Endodermal cell (in vitro differentiated cells): Measurements from ENCODE around the gene ENAM. TPM values are rescaled to one million over a fixed set of nuclear protein-coding genes. Genes with fewer than 3 reads are reported as not detected.

Experiments used
- DNase-seq: peaks from one replicate; pipeline ENCODE4 v3.0.0-alpha.2; 2017
- H3K27ac ChIP-seq: 2 replicates; pipeline ENCODE4 v1.5.1; 2013; ENCODE audit warnings: mild to moderate bottlenecking, low read depth, low read length, moderate library complexity
- H3K27me3 ChIP-seq: 2 replicates; pipeline ENCODE4 v1.6.1; 2013; ENCODE audit warnings: mild to moderate bottlenecking, low read length, moderate library complexity; ENCODE audit not compliant: insufficient read depth, control insufficient read depth, poor library complexity, severe bottlenecking
- H3K36me3 ChIP-seq: 2 replicates; pipeline ENCODE4 v1.7.0; 2013; ENCODE audit warnings: mild to moderate bottlenecking, low read length, moderate library complexity; ENCODE audit not compliant: control insufficient read depth, insufficient read depth
- H3K4me1 ChIP-seq: one replicate; pipeline ENCODE4 v1.7.0; 2013; ENCODE audit warnings: low read length; ENCODE audit not compliant: control insufficient read depth, insufficient read depth
- H3K4me3 ChIP-seq: 2 replicates; pipeline ENCODE4 v1.5.1; 2013; ENCODE audit warnings: mild to moderate bottlenecking, low read length, moderate library complexity
- H3K9ac ChIP-seq: 2 replicates; pipeline ENCODE4 v1.6.1; 2013; ENCODE audit warnings: mild to moderate bottlenecking, low read length, moderate library complexity; ENCODE audit not compliant: poor library complexity, severe bottlenecking; ENCODE audit errors: extremely low read depth
- H3K9me3 ChIP-seq: 2 replicates; pipeline ENCODE4 v1.6.1; 2013; ENCODE audit warnings: mild to moderate bottlenecking, low read length, moderate library complexity; ENCODE audit not compliant: control insufficient read depth
- H3K27ac Mint-ChIP-seq: 2 replicates; pipeline ENCODE4 v1.8.0; 2020; ENCODE audit warnings: mixed read lengths
- H3K27me3 Mint-ChIP-seq: 2 replicates; pipeline ENCODE4 v1.8.0; 2021; ENCODE audit warnings: mild to moderate bottlenecking, mixed read lengths; ENCODE audit not compliant: insufficient read depth
- H3K36me3 Mint-ChIP-seq: 2 replicates; pipeline ENCODE4 v1.8.0; 2020; ENCODE audit warnings: low read depth, mixed read lengths
- H3K4me1 Mint-ChIP-seq: 2 replicates; pipeline ENCODE4 v1.8.0; 2020; ENCODE audit warnings: mixed read lengths
- H3K4me3 Mint-ChIP-seq: 2 replicates; pipeline ENCODE4 v1.8.0; 2020; ENCODE audit warnings: mild to moderate bottlenecking, moderate library complexity, mixed read lengths
- H3K9me3 Mint-ChIP-seq: 2 replicates; pipeline ENCODE4 v1.8.0; 2020; ENCODE audit warnings: mild to moderate bottlenecking, mixed read lengths
- CTCF ChIP-seq: fragments of 200-600 bp; sonication (generic); conservative IDR thresholded peaks from 2 replicates; pipeline ENCODE4 v1.5.0; 2021; ENCODE audit warnings: antibody characterized with exemption, mild to moderate bottlenecking
- WGBS, 2 experiments: methylation state at CpG; one replicate each; pipeline versions ENCODE4 v1.1.5 to v1.1.7; 2013; ENCODE audit warnings: missing lambda C conversion rate in 2 of 2, mixed read lengths in 1 of 2; ENCODE audit not compliant: insufficient coverage in 1 of 2, insufficient read length in 1 of 2; 5-methylcytosine and 5-hydroxymethylcytosine counted together
- total RNA-seq, 2 donors: library from RNA; stranded (reverse); fragmentation: NEBNext Ultra II Directional in 1 of 2; extraction: Animal tissue kit (Norgen Biotek cat#: 25700) in 1 of 2; gene quantifications; 2 replicates in 1 of 2; 3 replicates in 1 of 2; pipeline ENCODE4 v1.2.1, GENCODE V29; 2021

Gene ENAM
- total RNA-seq, 2 donors from 2014 or later: not detected

DNA sequence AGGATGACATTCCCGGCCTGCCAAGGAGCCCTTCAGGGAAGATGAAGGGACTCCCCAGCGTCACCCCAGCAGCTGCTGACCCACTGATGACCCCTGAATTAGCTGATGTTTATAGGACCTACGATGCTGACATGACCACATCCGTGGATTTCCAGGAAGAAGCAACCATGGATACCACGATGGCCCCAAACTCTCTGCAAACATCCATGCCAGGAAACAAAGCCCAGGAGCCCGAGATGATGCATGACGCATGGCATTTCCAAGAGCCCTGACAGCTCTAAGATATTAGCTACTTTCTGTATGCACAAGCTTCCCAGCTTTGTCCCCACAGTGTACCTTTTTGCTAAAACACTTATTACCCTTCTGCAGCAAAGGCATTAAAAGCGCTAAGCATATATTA is 22.1 kb upstream of the ENAM start:
- no peak for TF ChIP-seq CTCF
- Mint-ChIP-seq H3K4me3 (no peak overlapping the region), H3K27ac (no peak overlapping the region), H3K27me3 (peaks cover 1% of the 10 kb centered on the region), H3K36me3 (no peaks in the 10 kb centered on the region), H3K4me1 (peaks cover 15% of the 10 kb centered on the region), H3K9me3 (no peaks in the 10 kb centered on the region)
- WGBS, 2 experiments: 93 to 94% methylated on average over 7 to 8 of the region's 8 CpGs
- Histone ChIP-seq H3K27ac (peak overlapping the region; percentile 15), H3K36me3 (no peaks in the 10 kb centered on the region), H3K27me3 (no peaks in the 10 kb centered on the region), H3K4me3 (no peak overlapping the region), H3K9ac (no peak overlapping the region), H3K4me1 (no peaks in the 10 kb centered on the region), H3K9me3 (no peaks in the 10 kb centered on the region)
- DNase-seq: no peak

DNA sequence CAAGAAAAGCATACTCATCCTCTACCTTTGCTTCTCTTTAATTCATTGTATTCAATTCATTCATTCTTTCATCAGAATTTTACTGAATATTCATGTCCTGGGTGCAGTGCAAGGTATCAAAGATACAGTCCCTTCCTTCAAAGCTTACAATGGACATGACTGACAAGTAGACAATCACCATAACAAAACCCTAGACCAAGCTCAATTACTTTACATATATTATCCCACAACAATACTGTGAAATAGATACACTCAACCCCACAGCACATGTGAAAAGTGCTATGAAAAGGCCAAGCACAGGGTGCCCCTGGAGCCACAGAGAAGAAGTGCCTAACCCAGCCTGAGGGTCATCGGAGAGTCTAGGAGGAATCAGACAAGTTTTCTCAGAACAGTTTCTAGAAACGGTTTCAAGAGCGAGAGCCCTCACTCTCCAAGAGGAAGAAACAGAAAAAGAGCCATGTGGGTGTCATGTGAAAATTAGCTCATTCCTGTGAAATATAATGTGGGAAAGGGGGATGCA is 21.1 kb upstream of the ENAM start:
- H3K4me1 ChIP-seq: no peaks in the 10 kb centered on the region
- Mint-ChIP-seq H3K27me3 (peaks cover 5% of the 10 kb centered on the region), H3K36me3 (no peaks in the 10 kb centered on the region), H3K9me3 (no peaks in the 10 kb centered on the region), H3K27ac (no peak overlapping the region), H3K4me1 (peaks cover 15% of the 10 kb centered on the region), H3K4me3 (no peak overlapping the region)
- no peak overlapping the region for H3K4me3 ChIP-seq
- H3K9me3 ChIP-seq: no peaks in the 10 kb centered on the region
- no peaks in the 10 kb centered on the region for H3K36me3 ChIP-seq
- no peak for DNase-seq
- H3K9ac ChIP-seq: no peak overlapping the region
- WGBS, 2 experiments: 90 to 100% methylated on average over 2 to 3 of the region's 3 CpGs
- no peaks in the 10 kb centered on the region for H3K27me3 ChIP-seq
- peak overlapping the region; percentile 22 for H3K27ac ChIP-seq
- TF ChIP-seq CTCF: no peak

- Histone ChIP-seq H3K9me3 (no peaks in the 10 kb centered on the region), H3K4me1 (peaks cover 7% of the 10 kb centered on the region), H3K27ac (no peak overlapping the region), H3K9ac (no peak overlapping the region), H3K4me3 (no peak overlapping the region), H3K36me3 (no peaks in the 10 kb centered on the region), H3K27me3 (no peaks in the 10 kb centered on the region)
- Mint-ChIP-seq H3K4me3 (no peak overlapping the region), H3K4me1 (peaks cover 22% of the 10 kb centered on the region), H3K27me3 (peaks cover 10% of the 10 kb centered on the region), H3K9me3 (no peaks in the 10 kb centered on the region), H3K27ac (no peak overlapping the region), H3K36me3 (no peaks in the 10 kb centered on the region)
- DNase-seq: no peak
- no peak for TF ChIP-seq CTCF
- 83 to 94% methylated on average over 1 to 2 of the region's 2 CpGs for WGBS, 2 experiments
Measured at GRCh38 chr4:70608324-70608723, 20.2 kb upstream of the ENAM start.
